ENCODE data around the gene CKS2. TPM values are rescaled to one million over a fixed set of nuclear protein-coding genes. Genes with fewer than 3 reads are reported as not detected.
"Not testable (repeated sequence)": the region's sequence is repeated elsewhere in the genome, so short reads cannot be mapped to it uniquely, and the experiment has no call there.

CKS2 gene
- total and polyA plus RNA-seq, 11 donors: 2.2 to 37.9 (median 7.4) TPM

- H3K36me3 ChIP-seq: no peaks in the 10 kb centered on the region
- H3K4me3 ChIP-seq: no peak overlapping the region
- H3K27ac ChIP-seq: no peak overlapping the region
- peaks cover 0 to 11% (median 0%) of the 10 kb centered on the region in 12 donors for H3K4me1 ChIP-seq
- no peak for ATAC-seq
- no peaks in the 10 kb centered on the region for H3K9me3 ChIP-seq
- no peak for DNase-seq
- TF ChIP-seq POLR2A (IDR thresholded peaks at IDR 0.05) (no peak), CTCF (IDR thresholded peaks at IDR 0.05) (no peak)
- intact Hi-C loops (cut with DNase I): loop anchor here in 4 of 10 donors (5.0 to 10.0 kb wide), 3 partner anchors 686 to 696 kb away; no protein-coding TSS in a partner anchor
- H3K27me3 ChIP-seq: no peaks in the 10 kb centered on the region
- 72 to 88% (median 79%) methylated on average over 2 of the region's 2 CpGs for WGBS, 4 donors
Observed at GRCh38 chr9:89281106-89281505, 29.9 kb upstream of the CKS2 start.

GRCh38 chr9:89282248-89282968, 28.6 kb upstream of the CKS2 start:
- not testable (repeated sequence) for H3K27ac ChIP-seq, H3K27me3 ChIP-seq, H3K9me3 ChIP-seq, H3K36me3 ChIP-seq
- peak overlapping the region in 11 of 12 donors; percentile 11 to 50 (median 42) for H3K4me3 ChIP-seq
- peak in 2 of 4 donors; percentile 69 to 72 for ATAC-seq
- peak in 3 of 5 donors; percentile 34 to 72 (median 41) for DNase-seq
- H3K4me1 ChIP-seq: peaks cover 0 to 11% (median 0%) of the 10 kb centered on the region in 12 donors
- WGBS, 4 donors: 52 to 79% (median 59%) methylated on average over 22 to 42 of the region's 42 CpGs
- intact Hi-C loops (cut with DNase I): loop anchor here in 4 of 10 donors (5.0 to 10.0 kb wide), 3 partner anchors 688 to 698 kb away; no protein-coding TSS in a partner anchor

GRCh38 chr9:89284076-89284475, 26.9 kb upstream of the CKS2 start:
- DNase-seq: no peak
- WGBS, 4 donors: 89 to 94% (median 93%) methylated on average over 7 of the region's 7 CpGs
- Histone ChIP-seq H3K4me1 (peaks cover 0 to 11% (median 0%) of the 10 kb centered on the region in 12 donors), H3K9me3 (no peaks in the 10 kb centered on the region), H3K27me3 (no peaks in the 10 kb centered on the region), H3K4me3 (no peak overlapping the region), H3K36me3 (peaks cover 0 to 4% (median 0%) of the 10 kb centered on the region in 9 donors), H3K27ac (no peak overlapping the region)
- ATAC-seq: no peak
- intact Hi-C loops (cut with DNase I): loop anchor here in 4 of 10 donors (5.0 to 10.0 kb wide), 3 partner anchors 689 to 699 kb away; no protein-coding TSS in a partner anchor
- TF ChIP-seq POLR2A (IDR thresholded peaks at IDR 0.05) (no peak), CTCF (IDR thresholded peaks at IDR 0.05) (no peak)

DNA sequence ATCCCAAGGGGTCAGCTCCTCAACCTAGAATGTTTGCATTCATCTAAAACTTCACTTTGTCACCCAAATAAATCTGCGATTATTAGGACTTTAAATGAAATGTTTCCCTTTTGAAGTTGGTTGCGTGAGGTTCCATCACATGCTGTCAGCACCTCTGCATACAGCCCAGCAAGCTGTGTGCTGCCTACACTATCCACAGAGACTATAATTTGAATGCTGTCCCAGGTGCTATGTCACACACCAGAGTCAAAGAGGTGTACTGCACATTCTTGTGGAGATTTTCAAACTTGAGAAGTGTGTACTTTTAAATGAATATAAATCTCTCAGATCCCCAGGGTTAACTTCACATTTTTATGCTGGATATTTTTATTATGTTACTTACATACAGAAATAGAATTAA, 19.3 kb upstream of the CKS2 start:
- no peak for DNase-seq
- Histone ChIP-seq H3K27ac (no peak overlapping the region), H3K36me3 (peaks cover 0 to 4% (median 0%) of the 10 kb centered on the region in 9 donors), H3K4me3 (no peak overlapping the region), H3K9me3 (peaks cover 0 to 7% (median 2%) of the 10 kb centered on the region in 12 donors), H3K4me1 (no peaks in the 10 kb centered on the region), H3K27me3 (no peaks in the 10 kb centered on the region)
- intact Hi-C loops (cut with DNase I): no loop called here
- TF ChIP-seq POLR2A (IDR thresholded peaks at IDR 0.05) (no peak), CTCF (IDR thresholded peaks at IDR 0.05) (no peak)
- no peak for ATAC-seq
- 86 to 96% (median 90%) methylated on average over 2 of the region's 2 CpGs for WGBS, 4 donors

Data from heart left ventricle (tissue), 16 donors.